GM21381 (cell line): ENCODE data around the gene FMO3.

Experiments used
- ATAC-seq: cut with Tn5 transposase; IDR thresholded peaks from one replicate; pipeline ENCODE4 v1.9.1; 2021; ENCODE audit warnings: mild to moderate bottlenecking, moderate library complexity; ENCODE audit not compliant: unreplicated experiment

FMO3 gene

GRCh38 chr1:171090604-171091003 is at the start of gene FMO3:
FMO3 (plus strand) TSS chr1:171090905; CDS start chr1:171092659, 1,754 bp downstream.
- ATAC-seq: no peak

GRCh38 chr1:171048014-171048413 is 42.7 kb upstream of the FMO3 start:
- ATAC-seq: no peak

- no peak for ATAC-seq
Observed at GRCh38 chr1:171052977-171053376, 37.7 kb upstream of the FMO3 start.

- no peak for ATAC-seq
Observed at GRCh38 chr1:171055966-171056643, 34.6 kb upstream of the FMO3 start.

GRCh38 chr1:171061425-171062143 is 29.1 kb upstream of the FMO3 start:
- no peak for ATAC-seq

- no peak for ATAC-seq
Observed at GRCh38 chr1:171062902-171063301, 27.8 kb upstream of the FMO3 start.

GRCh38 chr1:171075041-171075440 is 15.7 kb upstream of the FMO3 start:
- no peak for ATAC-seq

GRCh38 chr1:171081314-171081753 is 9.4 kb upstream of the FMO3 start:
- no peak for ATAC-seq

- ATAC-seq: no peak
Observed at GRCh38 chr1:171081763-171082201, 8.9 kb upstream of the FMO3 start.

- no peak for ATAC-seq
Observed at GRCh38 chr1:171082606-171083005, 8.1 kb upstream of the FMO3 start.

- ATAC-seq: no peak
Observed at GRCh38 chr1:171083222-171083621, 7.5 kb upstream of the FMO3 start.

GRCh38 chr1:171084091-171084490 is 6.6 kb upstream of the FMO3 start:
- no peak for ATAC-seq

GRCh38 chr1:171084870-171085269 is 5.8 kb upstream of the FMO3 start:
- no peak for ATAC-seq

- ATAC-seq: no peak
Observed at GRCh38 chr1:171087896-171088295, 2.8 kb upstream of the FMO3 start.

GRCh38 chr1:171103862-171104261 is 13.2 kb downstream of the FMO3 start:
- ATAC-seq: no peak

- ATAC-seq: no peak
Observed at GRCh38 chr1:171107262-171107940, 16.7 kb downstream of the FMO3 start.

GRCh38 chr1:171107969-171108368 is 17.3 kb downstream of the FMO3 start:
- no peak for ATAC-seq

- ATAC-seq: no peak
Observed at GRCh38 chr1:171109966-171110365, 19.3 kb downstream of the FMO3 start.

GRCh38 chr1:171110621-171111326 is 20.1 kb downstream of the FMO3 start:
- no peak for ATAC-seq

GRCh38 chr1:171112119-171112518 is 21.4 kb downstream of the FMO3 start:
- no peak for ATAC-seq

- ATAC-seq: no peak
Observed at GRCh38 chr1:171113382-171113781, 22.7 kb downstream of the FMO3 start.
